HG02759 (cell line): ENCODE results near the gene SGTA.
A peak's percentile ranks its signal among the peaks of the same experiment; 100 is the strongest.
"Not testable (repeated sequence)": the region's sequence is repeated elsewhere in the genome, so short reads cannot be mapped to it uniquely, and the experiment has no call there.

Experiments used
- ATAC-seq: cut with Tn5 transposase; IDR thresholded peaks from one replicate; pipeline ENCODE4 v1.9.1; 2021; ENCODE audit warnings: mild to moderate bottlenecking, moderate library complexity; ENCODE audit not compliant: unreplicated experiment

The SGTA gene

DNA sequence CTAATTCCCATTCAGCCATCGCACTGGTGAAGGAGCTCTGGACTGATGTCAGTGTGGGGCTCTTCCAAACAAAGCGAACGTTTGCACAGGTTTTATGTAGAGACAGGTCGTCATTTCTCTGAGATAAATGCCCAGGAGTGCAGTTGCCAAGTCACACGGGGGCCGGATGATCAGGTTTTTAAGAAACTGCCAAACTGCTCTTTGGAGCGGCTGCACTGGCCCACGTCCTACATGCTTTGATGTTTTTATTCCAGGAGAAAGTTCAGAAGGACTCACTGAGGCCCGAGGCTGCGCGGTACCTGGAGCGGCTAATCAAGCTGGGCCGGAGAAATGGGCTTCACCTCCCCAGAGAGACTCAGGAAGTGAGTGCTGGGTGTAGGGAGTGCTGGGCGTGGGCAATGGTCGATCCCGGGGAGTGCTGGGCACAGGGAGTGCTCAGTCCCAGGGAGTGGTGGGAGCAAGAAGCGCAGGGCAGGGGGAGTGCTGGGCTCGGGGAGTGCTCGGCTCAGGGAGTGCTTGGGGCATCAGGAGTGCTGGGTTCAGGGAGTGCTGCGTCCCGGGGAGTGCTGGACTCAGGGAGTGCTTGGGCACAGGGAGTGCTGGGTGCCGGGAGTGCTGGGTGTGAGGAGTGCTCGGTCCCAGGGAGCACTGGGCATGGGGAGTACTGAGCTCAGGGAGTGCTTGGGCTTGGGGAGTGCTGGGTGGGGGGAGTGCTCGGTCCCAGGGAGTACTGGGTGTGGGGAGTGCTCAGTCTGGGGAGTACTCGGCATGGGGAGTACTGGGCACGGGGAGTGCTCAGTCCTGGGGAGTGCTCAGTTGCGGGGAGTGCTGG, 13.0 kb upstream of the SGTA start:
- no peak for ATAC-seq

- ATAC-seq = no peak
Measured at GRCh38 chr19:2793577-2793976, 10.5 kb upstream of the SGTA start.

DNA sequence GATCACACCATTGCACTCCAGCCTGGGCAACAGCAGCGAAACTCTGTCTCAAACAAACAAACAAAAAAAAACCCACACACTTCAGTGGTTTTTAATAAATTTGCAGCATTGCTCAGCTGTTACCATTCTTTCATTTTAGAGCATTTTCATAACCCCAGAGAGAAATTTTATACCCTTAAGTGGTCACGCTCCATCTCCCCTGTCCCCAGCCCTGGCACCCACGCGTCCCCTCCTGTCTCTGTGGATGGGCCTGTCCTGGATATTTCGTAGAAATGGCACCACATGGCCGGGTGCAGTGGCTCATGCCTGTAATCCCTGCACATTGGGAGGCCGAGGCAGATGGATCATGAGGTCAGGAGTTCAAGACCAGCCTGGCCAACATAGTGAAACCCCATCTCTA, 10.1 kb upstream of the SGTA start:
- no peak for ATAC-seq

DNA sequence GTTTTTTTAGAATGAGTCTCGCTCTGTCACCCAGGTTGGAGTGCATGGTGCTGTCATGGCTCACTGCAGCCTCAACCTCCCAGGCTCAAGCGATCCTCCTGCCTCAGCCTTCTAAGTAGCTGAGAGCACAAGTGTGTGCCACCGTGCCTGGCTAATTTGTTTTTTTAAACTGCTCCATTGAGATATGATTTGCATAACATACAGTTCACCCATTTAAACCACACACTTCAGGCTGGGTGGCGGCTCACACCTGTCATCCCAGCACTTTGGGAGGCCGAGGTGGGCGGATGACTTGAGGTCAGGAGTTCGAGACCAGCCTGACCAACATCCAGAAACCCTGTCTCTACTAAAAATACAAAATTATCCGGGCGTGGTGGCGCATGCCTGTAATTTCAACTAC, 9.6 kb upstream of the SGTA start:
- not testable (repeated sequence) for ATAC-seq

- no peak for ATAC-seq
Measured at GRCh38 chr19:2791876-2792275, 8.8 kb upstream of the SGTA start.

DNA sequence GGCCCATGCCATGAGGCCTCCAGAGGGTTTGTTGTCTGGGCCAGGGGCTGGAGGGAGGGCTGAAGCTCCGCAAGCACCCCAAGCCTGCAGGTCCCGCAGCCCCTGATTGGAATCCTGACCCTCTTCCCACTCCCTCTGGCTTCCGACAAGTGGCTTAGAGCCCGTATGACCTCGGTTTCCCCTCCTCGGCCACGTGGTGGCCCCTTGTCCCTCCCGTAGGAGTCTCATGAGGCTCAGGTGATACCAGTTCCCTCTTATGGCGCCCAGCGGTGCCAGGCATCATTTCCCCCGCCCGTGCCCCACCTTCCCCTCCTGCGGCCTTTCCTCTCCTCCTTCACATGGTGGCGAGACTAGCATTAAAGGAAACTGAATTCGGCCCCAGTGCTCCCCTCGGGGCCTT, 8.4 kb upstream of the SGTA start:
- ATAC-seq = no peak

DNA sequence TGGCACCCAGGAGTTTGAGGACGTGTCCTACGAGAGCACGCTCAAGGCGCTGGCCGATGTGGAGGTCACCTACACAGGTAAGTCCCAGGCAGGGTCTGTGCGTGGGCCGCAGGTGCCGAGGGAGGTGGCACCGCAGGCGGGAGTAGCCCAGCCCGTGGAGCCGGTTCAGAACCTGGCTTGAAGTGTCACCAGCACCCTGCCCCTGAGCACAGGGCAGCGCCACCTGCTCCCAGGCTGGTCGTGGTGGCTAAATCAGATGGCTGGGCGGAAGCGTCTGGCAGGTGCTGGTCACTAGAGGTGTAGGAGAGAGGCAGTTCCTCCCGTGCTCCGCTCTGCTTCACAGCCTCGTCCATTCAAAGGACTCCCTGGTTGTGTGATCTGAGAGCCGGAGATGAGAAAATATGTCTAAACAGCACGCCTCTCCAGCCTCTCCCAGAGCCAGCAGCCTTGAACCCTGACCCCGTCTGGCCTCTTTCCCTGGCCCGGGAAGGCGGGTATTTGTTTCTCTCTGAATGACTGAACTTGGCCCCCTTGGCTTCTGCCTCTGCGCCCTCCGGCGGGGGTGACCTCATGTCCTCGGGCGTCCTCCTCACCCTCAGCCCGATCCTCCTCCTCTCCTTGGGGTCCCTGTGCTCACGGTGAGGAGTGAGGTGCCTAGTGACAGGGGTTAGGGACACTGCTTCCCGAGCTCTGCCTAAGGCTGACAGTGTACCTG, 7.6 kb upstream of the SGTA start:
- no peak for ATAC-seq

- ATAC-seq = no peak
Measured at GRCh38 chr19:2790194-2790556, 7.1 kb upstream of the SGTA start.

GRCh38 chr19:2788237-2788636, 5.2 kb upstream of the SGTA start:
- ATAC-seq = no peak

DNA sequence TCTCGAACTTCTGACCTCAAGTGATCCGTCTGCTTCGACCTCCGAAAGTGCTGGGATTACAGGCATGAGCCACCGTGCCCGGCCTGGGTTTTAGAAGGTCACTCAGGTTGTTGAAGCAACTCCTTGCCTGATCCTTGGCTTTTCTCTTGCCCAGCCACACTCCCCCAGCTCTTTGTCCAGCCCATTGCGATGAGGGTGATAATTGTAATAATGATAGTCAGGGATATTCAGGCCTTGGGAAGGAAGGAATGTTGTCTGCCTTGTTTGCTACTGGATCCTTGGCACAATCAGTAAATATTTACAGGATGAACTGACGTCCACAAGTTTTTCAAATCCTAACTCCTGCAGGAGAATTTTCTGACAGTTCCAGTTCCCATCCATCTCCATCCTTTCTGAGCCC, 4.0 kb upstream of the SGTA start:
- ATAC-seq = no peak

- ATAC-seq = peak; percentile 66
Measured at GRCh38 chr19:2785244-2785997, 2.3 kb upstream of the SGTA start, which contains the start of gene THOP1. THOP1 (plus strand) TSS chr19:2785503; CDS start chr19:2785663, 160 bp downstream.

- no peak for ATAC-seq
Measured at GRCh38 chr19:2783781-2784145, 690 bp upstream of the SGTA start.

GRCh38 chr19:2782329-2782935, 641 bp downstream of the SGTA start:
- ATAC-seq = no peak

- ATAC-seq = no peak
Measured at GRCh38 chr19:2780284-2780683, 2.8 kb downstream of the SGTA start.

- ATAC-seq = no peak
Measured at GRCh38 chr19:2779121-2779740, 3.8 kb downstream of the SGTA start.

GRCh38 chr19:2777952-2778683, 5.0 kb downstream of the SGTA start:
- no peak for ATAC-seq

- ATAC-seq = no peak
Measured at GRCh38 chr19:2775556-2776430, 7.3 kb downstream of the SGTA start.

GRCh38 chr19:2774953-2775555, 8.0 kb downstream of the SGTA start:
- ATAC-seq = no peak
